ENCODE results near the gene NUP62CL. TPM values are rescaled to one million over a fixed set of nuclear protein-coding genes. Genes with fewer than 3 reads are reported as not detected.
"Not testable (repeated sequence)": the region's sequence is repeated elsewhere in the genome, so short reads cannot be mapped to it uniquely, and the experiment has no call there.

NUP62CL gene
- total RNA-seq, 1 donor from 2014 or later, result not detected

GRCh38 chrX:107197319-107197718, 8.9 kb downstream of the NUP62CL start:
- H3K36me3 Mint-ChIP-seq (ENCODE audit: low read depth), result no peaks in the 10 kb centered on the region
- TF ChIP-seq CTCF (IDR thresholded peaks at IDR 0.05), result no peak
- no peak for DNase-seq (ENCODE audit: low spot score)

DNA sequence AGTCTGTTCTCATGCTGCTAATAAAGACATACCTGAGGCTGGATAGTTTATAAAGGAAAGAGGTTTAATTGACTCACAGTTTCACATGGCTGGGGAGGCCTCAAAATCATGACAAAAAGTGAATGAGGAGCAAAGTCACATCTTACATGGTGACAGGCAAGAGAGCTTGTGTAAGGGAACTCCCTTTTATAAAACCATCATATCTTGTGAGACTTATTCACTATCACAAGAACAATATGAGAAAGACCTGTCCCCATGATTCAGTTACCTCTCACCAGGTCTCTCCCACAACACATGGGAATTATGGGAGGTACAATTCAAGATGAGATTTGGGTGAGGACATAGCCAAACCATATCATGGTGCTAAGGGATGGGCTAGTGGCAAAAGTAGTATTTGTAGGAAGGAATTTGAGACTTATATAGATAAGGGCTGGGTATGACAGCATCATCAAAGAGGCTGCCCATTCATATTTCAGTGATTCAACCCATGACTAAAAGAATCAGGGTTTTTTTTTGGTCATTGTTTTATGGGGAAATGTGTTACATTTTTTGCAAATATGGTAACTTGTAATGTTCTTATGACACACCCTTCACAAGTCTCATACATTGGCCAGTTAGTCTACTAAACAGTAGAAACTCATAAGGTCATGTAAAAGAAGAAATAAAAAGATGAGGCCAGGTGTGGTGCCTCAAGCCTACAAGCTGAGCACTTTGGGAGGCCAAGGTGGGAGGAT, 34.7 kb downstream of the NUP62CL start:
- Mint-ChIP-seq H3K27me3 (ENCODE audit: low read depth) (peaks cover 4% of the 10 kb centered on the region), H3K9me3 (ENCODE audit: low read depth) (peaks cover 5% of the 10 kb centered on the region), H3K27ac (ENCODE audit: unreplicated experiment) (no peak overlapping the region), H3K4me1 (ENCODE audit: low read depth) (no peaks in the 10 kb centered on the region), H3K36me3 (ENCODE audit: low read depth) (no peaks in the 10 kb centered on the region), H3K4me3 (ENCODE audit: unreplicated experiment) (no peak overlapping the region)
- DNase-seq (ENCODE audit: low spot score), result no peak
- no peak for TF ChIP-seq CTCF (IDR thresholded peaks at IDR 0.05)

More at GRCh38 chrX:107197319-107197718, 8.9 kb downstream of the NUP62CL start:
- Mint-ChIP-seq H3K4me3 (ENCODE audit: unreplicated experiment) (no peak overlapping the region), H3K27ac (ENCODE audit: unreplicated experiment) (no peak overlapping the region), H3K4me1 (ENCODE audit: low read depth) (no peaks in the 10 kb centered on the region), H3K9me3 (ENCODE audit: low read depth) (no peaks in the 10 kb centered on the region), H3K27me3 (ENCODE audit: low read depth) (peaks cover 7% of the 10 kb centered on the region)

GRCh38 chrX:107168712-107169111, 37.5 kb downstream of the NUP62CL start:
- Mint-ChIP-seq H3K27me3 (ENCODE audit: low read depth) (peaks cover 6% of the 10 kb centered on the region), H3K36me3 (ENCODE audit: low read depth) (no peaks in the 10 kb centered on the region), H3K27ac (ENCODE audit: unreplicated experiment) (no peak overlapping the region), H3K4me1 (ENCODE audit: low read depth) (no peaks in the 10 kb centered on the region), H3K4me3 (ENCODE audit: unreplicated experiment) (no peak overlapping the region), H3K9me3 (ENCODE audit: low read depth) (peaks cover 4% of the 10 kb centered on the region)
- TF ChIP-seq CTCF (IDR thresholded peaks at IDR 0.05), result no peak
- no peak for DNase-seq (ENCODE audit: low spot score)

DNA sequence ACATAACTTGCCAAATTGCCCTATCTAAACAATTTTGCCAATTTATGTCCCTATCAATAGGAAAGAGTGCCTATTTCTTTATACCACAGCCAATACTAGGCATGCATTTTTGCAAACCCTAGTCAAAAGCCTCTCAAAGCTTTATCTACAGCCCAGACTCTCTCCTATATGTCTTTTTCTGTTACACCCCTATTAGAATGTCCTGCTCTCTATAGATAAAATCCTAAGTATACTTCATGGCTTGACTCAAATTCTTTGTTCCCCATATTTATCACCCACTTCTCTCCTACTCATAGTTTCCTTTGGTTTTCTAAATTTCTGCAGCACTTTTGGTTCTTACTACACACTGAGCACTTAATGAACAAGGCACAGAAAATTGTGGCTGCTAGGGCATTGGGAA, 38.0 kb downstream of the NUP62CL start:
- Mint-ChIP-seq H3K27ac (ENCODE audit: unreplicated experiment) (no peak overlapping the region), H3K4me3 (ENCODE audit: unreplicated experiment) (no peak overlapping the region), H3K36me3 (ENCODE audit: low read depth) (no peaks in the 10 kb centered on the region), H3K27me3 (ENCODE audit: low read depth) (peaks cover 6% of the 10 kb centered on the region), H3K4me1 (ENCODE audit: low read depth) (no peaks in the 10 kb centered on the region), H3K9me3 (ENCODE audit: low read depth) (peaks cover 4% of the 10 kb centered on the region)
- DNase-seq (ENCODE audit: low spot score), result no peak
- no peak for TF ChIP-seq CTCF (IDR thresholded peaks at IDR 0.05)

DNA sequence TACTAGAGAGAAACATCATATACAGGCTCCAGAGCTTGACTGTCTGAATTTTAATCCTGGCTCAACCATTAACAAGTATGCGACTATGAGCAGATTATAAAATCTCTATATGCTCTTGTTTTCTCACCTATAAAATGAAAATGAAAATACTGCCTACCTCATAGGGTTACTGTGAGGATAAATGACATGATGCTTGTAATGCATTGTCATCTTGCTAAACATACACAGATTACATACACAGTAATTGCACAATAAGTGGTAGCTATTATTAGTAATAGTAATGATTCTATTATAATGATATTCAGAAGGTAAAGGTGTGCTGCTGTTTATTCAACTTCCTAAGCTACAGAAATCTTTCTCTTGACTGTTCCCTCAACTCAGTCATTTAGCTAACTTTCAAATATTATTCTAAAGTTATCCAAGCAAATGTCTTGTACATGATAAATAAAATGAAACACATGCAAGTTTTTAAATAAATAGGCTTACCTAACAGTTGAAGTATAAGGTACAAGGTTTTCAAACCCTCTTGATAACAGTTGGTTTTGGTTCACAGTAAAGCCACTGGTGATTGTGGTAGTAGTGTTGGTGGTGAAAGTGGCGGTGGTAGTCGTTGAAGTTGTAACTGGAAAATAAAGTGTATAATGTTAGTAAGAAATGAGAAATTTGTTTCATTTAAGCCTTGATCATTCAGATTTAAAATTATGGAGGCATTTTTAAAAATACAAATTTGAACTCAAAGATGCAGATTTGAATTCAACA, 38.9 kb downstream of the NUP62CL start:
- no peaks in the 10 kb centered on the region for H3K4me1 Mint-ChIP-seq (ENCODE audit: low read depth)
- H3K36me3 Mint-ChIP-seq (ENCODE audit: low read depth), result no peaks in the 10 kb centered on the region
- H3K9me3 Mint-ChIP-seq (ENCODE audit: low read depth), result peaks cover 4% of the 10 kb centered on the region

DNA sequence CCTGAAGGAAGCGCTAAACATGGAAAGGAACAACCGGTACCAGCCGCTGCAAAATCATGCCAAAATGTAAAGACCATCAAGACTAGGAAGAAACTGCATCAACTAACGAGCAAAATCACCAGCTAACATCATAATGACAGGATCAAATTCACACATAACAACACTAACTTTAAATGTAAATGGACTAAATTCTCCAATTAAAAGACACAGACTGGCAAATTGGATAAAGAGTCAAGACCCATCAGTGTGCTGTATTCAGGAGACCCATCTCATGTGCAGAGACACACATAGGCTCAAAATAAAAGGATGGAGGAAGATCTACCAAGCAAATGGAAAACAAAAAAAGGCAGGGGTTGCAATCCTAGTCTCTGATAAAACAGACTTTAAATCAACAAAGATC, 48.6 kb downstream of the NUP62CL start:
- H3K36me3 Mint-ChIP-seq (ENCODE audit: low read depth); DNase-seq (ENCODE audit: low spot score); H3K27me3 Mint-ChIP-seq (ENCODE audit: low read depth); H3K4me1 Mint-ChIP-seq (ENCODE audit: low read depth); H3K27ac Mint-ChIP-seq (ENCODE audit: unreplicated experiment); H3K4me3 Mint-ChIP-seq (ENCODE audit: unreplicated experiment); H3K9me3 Mint-ChIP-seq (ENCODE audit: low read depth): not testable (repeated sequence)

More for the DNA sequence above, 38.9 kb downstream of the NUP62CL start:
- Mint-ChIP-seq H3K27me3 (ENCODE audit: low read depth) (peaks cover 6% of the 10 kb centered on the region), H3K27ac (ENCODE audit: unreplicated experiment) (no peak overlapping the region), H3K4me3 (ENCODE audit: unreplicated experiment) (no peak overlapping the region)
- DNase-seq (ENCODE audit: low spot score), result no peak
- TF ChIP-seq CTCF (IDR thresholded peaks at IDR 0.05), result no peak

- H3K27ac Mint-ChIP-seq (ENCODE audit: unreplicated experiment); DNase-seq (ENCODE audit: low spot score); H3K9me3 Mint-ChIP-seq (ENCODE audit: low read depth); H3K27me3 Mint-ChIP-seq (ENCODE audit: low read depth); H3K36me3 Mint-ChIP-seq (ENCODE audit: low read depth); H3K4me1 Mint-ChIP-seq (ENCODE audit: low read depth): not testable (repeated sequence)
- peak overlapping the region; percentile 47 for H3K4me3 Mint-ChIP-seq (ENCODE audit: unreplicated experiment)
Observed at GRCh38 chrX:107155621-107156430, 50.4 kb downstream of the NUP62CL start.

Measured in chondrocyte (in vitro differentiated cells).